HG02588 (cell line): Measurements from ENCODE around the gene GNG3.
"Not testable (repeated sequence)": the region's sequence is repeated elsewhere in the genome, so short reads cannot be mapped to it uniquely, and the experiment has no call there.

Source experiments
- ATAC-seq: cut with Tn5 transposase; IDR thresholded peaks from one replicate; pipeline ENCODE4 v1.9.1; 2021; ENCODE audit warnings: mild to moderate bottlenecking, moderate library complexity; ENCODE audit not compliant: unreplicated experiment

GNG3 gene

GRCh38 chr11:62707277-62707861, at the start of gene GNG3, which contains the start of gene BSCL2:
TSS of gene GNG3 (plus strand) at chr11:62707676. CDS start at chr11:62708296, 620 bp downstream.
TSS of gene BSCL2 (minus strand) at chr11:62707424. CDS start at chr11:62707195, 229 bp downstream.
- no peak for ATAC-seq

GRCh38 chr11:62664405-62665074, 42.9 kb upstream of the GNG3 start:
- no peak for ATAC-seq

GRCh38 chr11:62665075-62665598, 42.3 kb upstream of the GNG3 start, which contains the start of the genes C11orf98 and CSKMT:
TSS of gene C11orf98 (minus strand) at chr11:62665210. CDS start at chr11:62665169, 41 bp downstream.
TSS of gene CSKMT (plus strand) at chr11:62665312. CDS start at chr11:62665880, 568 bp downstream.
- peak; percentile 80 for ATAC-seq

- peak; percentile 18 for ATAC-seq
These were observed 41.7 kb upstream of the GNG3 start for GRCh38 chr11:62665599-62666258.

- ATAC-seq, result no peak
These were observed 41.1 kb upstream of the GNG3 start for GRCh38 chr11:62666259-62666926.

- ATAC-seq, result no peak
These were observed 40.0 kb upstream of the GNG3 start for GRCh38 chr11:62667460-62667859.

- no peak for ATAC-seq
These were observed 37.9 kb upstream of the GNG3 start for GRCh38 chr11:62669420-62670161.

GRCh38 chr11:62671236-62671607, 36.3 kb upstream of the GNG3 start:
- peak; percentile 20 for ATAC-seq

GRCh38 chr11:62671608-62672389, 35.7 kb upstream of the GNG3 start, which contains the start of the genes LBHD1 and UQCC3:
TSS of gene LBHD1 (minus strand) at chr11:62672267. CDS start at chr11:62670031, 2,236 bp downstream.
TSS of gene UQCC3 (plus strand) at chr11:62671673. CDS start at chr11:62671746, 73 bp downstream.
- peak; percentile 47 for ATAC-seq

- ATAC-seq, result no peak
These were observed 34.3 kb upstream of the GNG3 start for GRCh38 chr11:62673196-62673525.

GRCh38 chr11:62675415-62675814, 32.1 kb upstream of the GNG3 start:
- not testable (repeated sequence) for ATAC-seq

- ATAC-seq, result no peak
These were observed 30.8 kb upstream of the GNG3 start for GRCh38 chr11:62676698-62677097.

- no peak for ATAC-seq
These were observed 30.3 kb upstream of the GNG3 start for GRCh38 chr11:62677156-62677555.

- ATAC-seq, result no peak
These were observed 29.8 kb upstream of the GNG3 start for GRCh38 chr11:62677714-62678113.

- ATAC-seq, result no peak
These were observed 29.1 kb upstream of the GNG3 start for GRCh38 chr11:62678433-62678769.

- peak; percentile 68 for ATAC-seq
These were observed 28.4 kb upstream of the GNG3 start, which contains the start of gene UBXN1 for GRCh38 chr11:62678770-62679696. TSS of gene UBXN1 (minus strand) at chr11:62679073. CDS start at chr11:62678923, 150 bp downstream.

GRCh38 chr11:62680825-62681240, 26.6 kb upstream of the GNG3 start:
- ATAC-seq, result no peak

- ATAC-seq, result no peak
These were observed 25.0 kb upstream of the GNG3 start for GRCh38 chr11:62682518-62682917.
